ENCODE results near the gene PIP5K1B. TPM values are rescaled to one million over a fixed set of nuclear protein-coding genes. Genes with fewer than 3 reads are reported as not detected.

PIP5K1B gene
- total and polyA plus RNA-seq, 2 of the 13 experiments (the other 11 are each of a cell fraction or from before 2014, with no cell fraction given): 15.8 to 17.5 TPM

DNA sequence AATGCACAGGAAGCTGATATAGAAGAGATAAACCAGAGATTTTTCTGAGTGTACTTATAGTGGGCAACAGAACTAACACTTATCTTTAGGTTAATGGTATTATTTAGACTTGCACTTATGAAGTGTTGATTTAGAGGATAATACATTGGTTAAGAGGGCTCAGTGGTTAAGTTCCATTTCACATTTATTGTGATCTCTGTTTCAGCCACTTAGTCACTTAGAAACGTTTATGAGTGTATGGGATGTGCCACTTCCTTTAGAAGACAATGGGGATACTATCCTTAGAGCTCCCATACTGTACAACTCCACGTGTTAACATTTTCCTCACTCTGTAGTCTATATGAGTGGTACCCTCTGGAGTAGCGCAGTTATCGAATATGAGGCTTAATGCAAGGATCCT lies 57.5 kb downstream of the PIP5K1B start (continued):
- TF ChIP-seq, protein P1, sequence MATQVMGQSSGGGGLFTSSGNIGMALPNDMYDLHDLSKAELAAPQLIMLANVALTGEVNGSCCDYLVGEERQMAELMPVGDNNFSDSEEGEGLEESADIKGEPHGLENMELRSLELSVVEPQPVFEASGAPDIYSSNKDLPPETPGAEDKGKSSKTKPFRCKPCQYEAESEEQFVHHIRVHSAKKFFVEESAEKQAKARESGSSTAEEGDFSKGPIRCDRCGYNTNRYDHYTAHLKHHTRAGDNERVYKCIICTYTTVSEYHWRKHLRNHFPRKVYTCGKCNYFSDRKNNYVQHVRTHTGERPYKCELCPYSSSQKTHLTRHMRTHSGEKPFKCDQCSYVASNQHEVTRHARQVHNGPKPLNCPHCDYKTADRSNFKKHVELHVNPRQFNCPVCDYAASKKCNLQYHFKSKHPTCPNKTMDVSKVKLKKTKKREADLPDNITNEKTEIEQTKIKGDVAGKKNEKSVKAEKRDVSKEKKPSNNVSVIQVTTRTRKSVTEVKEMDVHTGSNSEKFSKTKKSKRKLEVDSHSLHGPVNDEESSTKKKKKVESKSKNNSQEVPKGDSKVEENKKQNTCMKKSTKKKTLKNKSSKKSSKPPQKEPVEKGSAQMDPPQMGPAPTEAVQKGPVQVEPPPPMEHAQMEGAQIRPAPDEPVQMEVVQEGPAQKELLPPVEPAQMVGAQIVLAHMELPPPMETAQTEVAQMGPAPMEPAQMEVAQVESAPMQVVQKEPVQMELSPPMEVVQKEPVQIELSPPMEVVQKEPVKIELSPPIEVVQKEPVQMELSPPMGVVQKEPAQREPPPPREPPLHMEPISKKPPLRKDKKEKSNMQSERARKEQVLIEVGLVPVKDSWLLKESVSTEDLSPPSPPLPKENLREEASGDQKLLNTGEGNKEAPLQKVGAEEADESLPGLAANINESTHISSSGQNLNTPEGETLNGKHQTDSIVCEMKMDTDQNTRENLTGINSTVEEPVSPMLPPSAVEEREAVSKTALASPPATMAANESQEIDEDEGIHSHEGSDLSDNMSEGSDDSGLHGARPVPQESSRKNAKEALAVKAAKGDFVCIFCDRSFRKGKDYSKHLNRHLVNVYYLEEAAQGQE (IDR thresholded peaks at IDR 0.05; ENCODE audit: borderline replicate concordance in 1 of 2, low read depth in 1 of 2, low read length in 2 of 2): no peak

DNA sequence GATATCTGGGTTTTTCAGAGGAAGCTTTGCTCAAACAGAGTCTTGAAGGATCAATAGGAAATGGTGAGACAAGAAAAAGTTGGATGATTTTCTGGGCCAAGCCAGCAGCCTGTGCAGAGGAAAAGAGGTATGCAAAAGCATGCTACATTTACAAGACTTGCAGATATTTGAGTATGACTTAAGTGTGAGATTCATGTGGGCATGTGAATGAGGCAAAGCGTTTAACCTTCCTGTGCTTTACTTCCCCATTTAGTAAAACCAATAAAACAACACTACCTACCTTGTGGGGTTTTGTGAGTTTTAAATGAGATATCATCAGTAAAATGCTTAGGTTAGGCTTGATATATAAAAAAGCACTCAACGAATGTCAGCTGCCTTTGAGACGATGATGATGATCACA lies 58.1 kb downstream of the PIP5K1B start:
- no peak overlapping the region for H3K9ac ChIP-seq (ENCODE audit: insufficient read depth, low read depth, low read length)
- peaks cover 22% of the 10 kb centered on the region for H3K4me1 ChIP-seq (ENCODE audit: insufficient read depth, low read length)
- DNase-seq (ENCODE audit: low spot score) (no peak), ATAC-seq (no peak), FAIRE-seq (no peak)
- POLR2A ChIA-PET: interaction anchor here (1.7 kb wide), 1 partner anchor 17 kb away, joined by 5 read pairs; a partner anchor contains a TSS
- TF ChIP-seq ZNF335 (CRISPR knock-in tag; IDR thresholded peaks at IDR 0.05) (no peak), ZNF678 (CRISPR knock-in tag; IDR thresholded peaks at IDR 0.05) (no peak), HMG20B (CRISPR knock-in tag; conservative IDR thresholded peaks at IDR 0.05) (no peak), AKAP8 (CRISPR knock-in tag; IDR thresholded peaks at IDR 0.05) (no peak), ZNF34 (CRISPR knock-in tag; IDR thresholded peaks at IDR 0.05; ENCODE audit: borderline replicate concordance) (no peak), ZNF543 (CRISPR knock-in tag; IDR thresholded peaks at IDR 0.05) (no peak), IKZF1 (IDR thresholded peaks at IDR 0.05) (no peak), SUZ12 (IDR thresholded peaks at IDR 0.05; ENCODE audit: low read depth, low read length) (no peak), AGO2 (optimal IDR thresholded peaks at IDR 0.05; ENCODE audit: low read depth, low read length) (no peak), SALL1 (CRISPR knock-in tag; IDR thresholded peaks at IDR 0.05) (no peak), ZNF83 (CRISPR knock-in tag; IDR thresholded peaks at IDR 0.05; ENCODE audit: borderline replicate concordance) (no peak)
- TF ChIP-seq, protein P2, sequence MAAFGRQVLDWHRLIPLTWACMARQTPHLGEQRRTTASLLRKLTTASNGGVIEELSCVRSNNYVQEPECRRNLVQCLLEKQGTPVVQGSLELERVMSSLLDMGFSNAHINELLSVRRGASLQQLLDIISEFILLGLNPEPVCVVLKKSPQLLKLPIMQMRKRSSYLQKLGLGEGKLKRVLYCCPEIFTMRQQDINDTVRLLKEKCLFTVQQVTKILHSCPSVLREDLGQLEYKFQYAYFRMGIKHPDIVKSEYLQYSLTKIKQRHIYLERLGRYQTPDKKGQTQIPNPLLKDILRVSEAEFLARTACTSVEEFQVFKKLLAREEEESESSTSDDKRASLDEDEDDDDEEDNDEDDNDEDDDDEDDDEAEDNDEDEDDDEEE (CRISPR knock-in tag; IDR thresholded peaks at IDR 0.05): no peak
- TF ChIP-seq, protein P3, sequence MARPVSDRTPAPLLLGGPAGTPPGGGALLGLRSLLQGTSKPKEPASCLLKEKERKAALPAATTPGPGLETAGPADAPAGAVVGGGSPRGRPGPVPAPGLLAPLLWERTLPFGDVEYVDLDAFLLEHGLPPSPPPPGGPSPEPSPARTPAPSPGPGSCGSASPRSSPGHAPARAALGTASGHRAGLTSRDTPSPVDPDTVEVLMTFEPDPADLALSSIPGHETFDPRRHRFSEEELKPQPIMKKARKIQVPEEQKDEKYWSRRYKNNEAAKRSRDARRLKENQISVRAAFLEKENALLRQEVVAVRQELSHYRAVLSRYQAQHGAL (CRISPR knock-in tag; IDR thresholded peaks at IDR 0.05; ENCODE audit: not compliant biosample characterization): no peak
- in situ Hi-C loops (cut with HindIII; ENCODE audit: extremely low pct_ligation_motif_present, low pct_unique_long_range_greater_than_20kb) (loop anchor here (10.0 kb wide), 1 partner anchor 62 kb away; no protein-coding TSS in a partner anchor), intact Hi-C loops (cut with micrococcal nuclease; ENCODE audit: unreplicated experiment) (no loop called here)
- H2AFZ ChIP-seq (ENCODE audit: low read length): no peak overlapping the region
- no peak overlapping the region for H3K4me3 ChIP-seq (replicated peaks in 1 of 3; ENCODE audit: insufficient read depth in 1 of 3, low read depth in 2 of 3, low read length in 3 of 3)
- no peaks in the 10 kb centered on the region for H3K27me3 ChIP-seq (ENCODE audit: control insufficient read depth in 1 of 2, insufficient read depth in 2 of 2, low read length in 2 of 2)
- CTCF ChIA-PET (ENCODE audit: low intra/inter-chr PET ratio, low total read pairs): no interaction called here
- no peaks in the 10 kb centered on the region for H3K9me3 ChIP-seq (ENCODE audit: low read length)
- no peaks in the 10 kb centered on the region for H4K20me1 ChIP-seq (ENCODE audit: insufficient read depth, low read length)
- BruUV-seq (replicated peaks): no TSS peak
- no peaks in the 10 kb centered on the region for H3K36me3 ChIP-seq (replicated peaks in 1 of 2; ENCODE audit: control insufficient read depth in 1 of 2, insufficient read depth in 2 of 2, low read length in 2 of 2)
- H3K79me2 ChIP-seq (ENCODE audit: insufficient read depth, low read length): peaks cover 11% of the 10 kb centered on the region
- WGBS (ENCODE audit: low lambda C conversion rate): 96% methylated on average over 3 of the region's 3 CpGs
- H3K4me2 ChIP-seq (ENCODE audit: low read depth, low read length): no peak overlapping the region
- H3K27ac ChIP-seq (ENCODE audit: extremely low read length, insufficient read depth, low read length): no peak overlapping the region
